Subcutaneous adipose tissue (tissue), 4 donors: ENCODE data around the gene DAZAP1. TPM values are rescaled to one million over a fixed set of nuclear protein-coding genes. Genes with fewer than 3 reads are reported as not detected.

Source experiments
- total RNA-seq, 4 donors: library from RNA; depleted of rRNA; stranded (reverse); fragments of >200 nt; gene quantifications; one replicate each; pipeline ENCODE4 v1.1.0, GENCODE V29; 2016
- TF ChIP-seq, protein P1 (sequence below): fragments of 450-650 bp; IDR thresholded peaks from one replicate; pipeline ENCODE4 v1.5.1; 2016; ENCODE audit warnings: low read depth, mild to moderate bottlenecking, control low read depth, antibody characterized with exemption, moderate library complexity

DAZAP1 gene
- total RNA-seq, 4 donors from 2014 or later: 25.8 to 46.7 (median 33.6) TPM

DNA sequence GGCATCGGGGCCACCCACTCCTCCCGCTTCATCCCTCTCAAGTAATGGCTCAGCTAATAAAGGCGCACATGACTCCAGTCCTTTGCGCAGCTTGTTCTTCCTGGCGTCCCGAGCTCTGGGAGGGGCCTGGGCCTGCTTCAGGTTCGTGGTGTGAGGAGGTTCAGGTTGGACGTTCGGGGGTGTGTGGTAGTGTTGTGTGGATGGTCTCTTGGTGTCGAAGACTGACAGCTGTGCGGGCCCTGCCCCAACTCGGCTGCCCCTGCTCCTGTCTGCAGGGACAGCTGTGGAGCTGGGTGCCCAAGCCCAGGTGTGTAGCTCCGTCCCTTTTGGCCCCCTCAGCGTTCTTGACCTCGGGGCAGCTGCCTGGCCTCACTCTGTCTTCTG, 33.0 kb downstream of the DAZAP1 start:
- TF ChIP-seq, protein P1, sequence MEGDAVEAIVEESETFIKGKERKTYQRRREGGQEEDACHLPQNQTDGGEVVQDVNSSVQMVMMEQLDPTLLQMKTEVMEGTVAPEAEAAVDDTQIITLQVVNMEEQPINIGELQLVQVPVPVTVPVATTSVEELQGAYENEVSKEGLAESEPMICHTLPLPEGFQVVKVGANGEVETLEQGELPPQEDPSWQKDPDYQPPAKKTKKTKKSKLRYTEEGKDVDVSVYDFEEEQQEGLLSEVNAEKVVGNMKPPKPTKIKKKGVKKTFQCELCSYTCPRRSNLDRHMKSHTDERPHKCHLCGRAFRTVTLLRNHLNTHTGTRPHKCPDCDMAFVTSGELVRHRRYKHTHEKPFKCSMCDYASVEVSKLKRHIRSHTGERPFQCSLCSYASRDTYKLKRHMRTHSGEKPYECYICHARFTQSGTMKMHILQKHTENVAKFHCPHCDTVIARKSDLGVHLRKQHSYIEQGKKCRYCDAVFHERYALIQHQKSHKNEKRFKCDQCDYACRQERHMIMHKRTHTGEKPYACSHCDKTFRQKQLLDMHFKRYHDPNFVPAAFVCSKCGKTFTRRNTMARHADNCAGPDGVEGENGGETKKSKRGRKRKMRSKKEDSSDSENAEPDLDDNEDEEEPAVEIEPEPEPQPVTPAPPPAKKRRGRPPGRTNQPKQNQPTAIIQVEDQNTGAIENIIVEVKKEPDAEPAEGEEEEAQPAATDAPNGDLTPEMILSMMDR: no peak

DNA sequence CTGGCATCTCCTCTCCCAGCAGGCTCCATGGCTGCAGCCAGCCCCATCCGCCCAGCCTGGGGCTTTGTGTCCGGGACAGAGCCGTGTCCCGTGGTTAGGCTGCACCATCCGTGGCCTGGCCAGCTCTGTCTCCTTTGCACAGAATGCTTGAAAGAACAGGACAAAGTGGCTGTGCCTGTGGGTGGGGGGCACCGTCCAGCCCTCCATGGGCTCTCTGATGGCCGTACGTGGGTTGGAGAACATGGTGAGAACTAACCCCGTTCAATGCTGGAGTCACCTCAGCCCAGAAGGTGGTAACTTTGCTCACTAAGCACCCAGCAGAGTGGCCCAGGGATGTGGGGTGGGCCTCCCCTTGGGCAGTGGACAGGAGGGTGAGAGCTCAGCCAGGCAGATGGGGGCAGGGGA, 33.6 kb downstream of the DAZAP1 start:
- TF ChIP-seq, protein P1: no peak

GRCh38 chr19:1441677-1442438, 34.5 kb downstream of the DAZAP1 start:
- TF ChIP-seq, protein P1: no peak

DNA sequence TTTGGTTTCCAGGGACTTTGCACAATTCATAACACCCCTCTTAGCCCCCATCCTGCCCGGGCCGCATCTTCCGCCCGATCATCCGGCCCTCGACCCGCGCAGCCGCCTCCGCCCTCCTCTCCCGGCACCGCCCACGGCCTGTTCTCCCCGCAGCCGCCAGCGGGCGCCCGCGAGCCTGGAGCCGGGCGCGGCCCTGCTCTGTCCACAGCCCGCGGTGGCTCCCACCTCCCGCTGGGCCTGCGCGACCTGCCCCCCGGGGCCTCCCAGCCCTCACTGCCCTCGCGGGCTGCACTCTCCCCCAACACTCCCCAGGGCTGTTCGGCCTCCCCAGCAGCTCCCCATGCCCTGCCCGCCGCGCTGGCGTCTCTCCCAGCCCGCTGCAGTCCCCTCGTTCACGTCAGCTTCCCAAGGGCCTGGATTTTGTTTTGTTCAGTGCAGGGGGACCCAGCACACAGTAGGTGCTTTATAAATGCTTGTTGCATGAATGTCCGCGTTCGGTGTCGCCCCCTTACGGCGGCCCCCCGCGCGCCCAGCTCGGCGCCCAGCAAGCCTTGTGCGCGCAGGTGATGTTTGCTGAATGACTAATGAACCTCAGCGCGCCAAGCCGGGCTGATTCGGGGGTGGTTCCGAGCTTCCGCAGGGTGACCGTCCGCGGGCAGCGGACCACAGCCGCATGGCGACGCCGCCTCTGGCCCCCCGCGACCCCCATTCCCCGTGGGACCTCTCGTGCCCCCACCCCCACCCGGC, 38.0 kb downstream of the DAZAP1 start:
- TF ChIP-seq, protein P1: no peak

- TF ChIP-seq, protein P1: no peak
These were observed 38.7 kb downstream of the DAZAP1 start for GRCh38 chr19:1445932-1446712.

GRCh38 chr19:1446713-1447481, 39.5 kb downstream of the DAZAP1 start:
- TF ChIP-seq, protein P1: no peak
